Measurements from ENCODE around the gene SV2C.

The SV2C gene

GRCh38 chr5:76269259-76269931, 186.2 kb downstream of the SV2C start:
- no peaks in the 10 kb centered on the region for H3K36me3 ChIP-seq (ENCODE audit: control insufficient read depth, insufficient read depth, low read length)

GRCh38 chr5:76269932-76270610, 186.9 kb downstream of the SV2C start:
- Histone ChIP-seq H3K36me3 (ENCODE audit: control insufficient read depth, insufficient read depth, low read length) (no peaks in the 10 kb centered on the region), H3K9me3 (ENCODE audit: control insufficient read depth, low read length) (no peaks in the 10 kb centered on the region), H3K27ac (ENCODE audit: insufficient read depth, low read length, poor library complexity, severe bottlenecking) (no peak overlapping the region), H3K27me3 (replicated peaks; ENCODE audit: control insufficient read depth, insufficient read depth, low read length, poor library complexity, severe bottlenecking) (no peaks in the 10 kb centered on the region), H3K4me3 (ENCODE audit: insufficient read depth, low read depth, low read length, poor library complexity, severe bottlenecking) (no peak overlapping the region), H3K4me1 (ENCODE audit: control insufficient read depth, insufficient read depth, low read length, poor library complexity, severe bottlenecking) (no peaks in the 10 kb centered on the region)
- DNase-seq = no peak

More at GRCh38 chr5:76269259-76269931, 186.2 kb downstream of the SV2C start:
- H3K9me3 ChIP-seq (ENCODE audit: control insufficient read depth, low read length) = no peaks in the 10 kb centered on the region
- H3K4me3 ChIP-seq (ENCODE audit: insufficient read depth, low read depth, low read length, poor library complexity, severe bottlenecking) = no peak overlapping the region
- no peak overlapping the region for H3K27ac ChIP-seq (ENCODE audit: insufficient read depth, low read length, poor library complexity, severe bottlenecking)
- no peaks in the 10 kb centered on the region for H3K4me1 ChIP-seq (ENCODE audit: control insufficient read depth, insufficient read depth, low read length, poor library complexity, severe bottlenecking)
- H3K27me3 ChIP-seq (replicated peaks; ENCODE audit: control insufficient read depth, insufficient read depth, low read length, poor library complexity, severe bottlenecking) = no peaks in the 10 kb centered on the region
- no peak for DNase-seq

- DNase-seq = no peak
Observed at GRCh38 chr5:76271836-76272235, 188.7 kb downstream of the SV2C start.

GRCh38 chr5:76273206-76273885, 190.2 kb downstream of the SV2C start:
- Histone ChIP-seq H3K36me3 (ENCODE audit: control insufficient read depth, insufficient read depth, low read length) (no peaks in the 10 kb centered on the region), H3K4me3 (ENCODE audit: insufficient read depth, low read depth, low read length, poor library complexity, severe bottlenecking) (no peak overlapping the region), H3K4me1 (ENCODE audit: control insufficient read depth, insufficient read depth, low read length, poor library complexity, severe bottlenecking) (no peaks in the 10 kb centered on the region), H3K9me3 (ENCODE audit: control insufficient read depth, low read length) (no peaks in the 10 kb centered on the region), H3K27me3 (replicated peaks; ENCODE audit: control insufficient read depth, insufficient read depth, low read length, poor library complexity, severe bottlenecking) (no peaks in the 10 kb centered on the region), H3K27ac (ENCODE audit: insufficient read depth, low read length, poor library complexity, severe bottlenecking) (no peak overlapping the region)
- no peak for DNase-seq

More at GRCh38 chr5:76271836-76272235, 188.7 kb downstream of the SV2C start:
- no peaks in the 10 kb centered on the region for H3K36me3 ChIP-seq (ENCODE audit: control insufficient read depth, insufficient read depth, low read length)
- H3K27ac ChIP-seq (ENCODE audit: insufficient read depth, low read length, poor library complexity, severe bottlenecking) = no peak overlapping the region
- H3K4me3 ChIP-seq (ENCODE audit: insufficient read depth, low read depth, low read length, poor library complexity, severe bottlenecking) = no peak overlapping the region
- H3K9me3 ChIP-seq (ENCODE audit: control insufficient read depth, low read length) = no peaks in the 10 kb centered on the region
- H3K4me1 ChIP-seq (ENCODE audit: control insufficient read depth, insufficient read depth, low read length, poor library complexity, severe bottlenecking) = no peaks in the 10 kb centered on the region
- H3K27me3 ChIP-seq (replicated peaks; ENCODE audit: control insufficient read depth, insufficient read depth, low read length, poor library complexity, severe bottlenecking) = no peaks in the 10 kb centered on the region

- Histone ChIP-seq H3K36me3 (ENCODE audit: control insufficient read depth, insufficient read depth, low read length) (no peaks in the 10 kb centered on the region), H3K4me3 (ENCODE audit: insufficient read depth, low read depth, low read length, poor library complexity, severe bottlenecking) (no peak overlapping the region), H3K9me3 (ENCODE audit: control insufficient read depth, low read length) (no peaks in the 10 kb centered on the region), H3K4me1 (ENCODE audit: control insufficient read depth, insufficient read depth, low read length, poor library complexity, severe bottlenecking) (no peaks in the 10 kb centered on the region), H3K27ac (ENCODE audit: insufficient read depth, low read length, poor library complexity, severe bottlenecking) (no peak overlapping the region), H3K27me3 (replicated peaks; ENCODE audit: control insufficient read depth, insufficient read depth, low read length, poor library complexity, severe bottlenecking) (no peaks in the 10 kb centered on the region)
- DNase-seq = no peak
Observed at GRCh38 chr5:76274571-76274970, 191.4 kb downstream of the SV2C start.

GRCh38 chr5:76277736-76278135, 194.6 kb downstream of the SV2C start:
- H3K36me3 ChIP-seq (ENCODE audit: control insufficient read depth, insufficient read depth, low read length) = no peaks in the 10 kb centered on the region

GRCh38 chr5:76278261-76278789, 195.1 kb downstream of the SV2C start:
- Histone ChIP-seq H3K9me3 (ENCODE audit: control insufficient read depth, low read length) (no peaks in the 10 kb centered on the region), H3K4me1 (ENCODE audit: control insufficient read depth, insufficient read depth, low read length, poor library complexity, severe bottlenecking) (no peaks in the 10 kb centered on the region), H3K36me3 (ENCODE audit: control insufficient read depth, insufficient read depth, low read length) (no peaks in the 10 kb centered on the region), H3K4me3 (ENCODE audit: insufficient read depth, low read depth, low read length, poor library complexity, severe bottlenecking) (no peak overlapping the region), H3K27ac (ENCODE audit: insufficient read depth, low read length, poor library complexity, severe bottlenecking) (no peak overlapping the region), H3K27me3 (replicated peaks; ENCODE audit: control insufficient read depth, insufficient read depth, low read length, poor library complexity, severe bottlenecking) (no peaks in the 10 kb centered on the region)
- no peak for DNase-seq

More at GRCh38 chr5:76277736-76278135, 194.6 kb downstream of the SV2C start:
- Histone ChIP-seq H3K4me1 (ENCODE audit: control insufficient read depth, insufficient read depth, low read length, poor library complexity, severe bottlenecking) (no peaks in the 10 kb centered on the region), H3K4me3 (ENCODE audit: insufficient read depth, low read depth, low read length, poor library complexity, severe bottlenecking) (no peak overlapping the region), H3K27me3 (replicated peaks; ENCODE audit: control insufficient read depth, insufficient read depth, low read length, poor library complexity, severe bottlenecking) (no peaks in the 10 kb centered on the region), H3K27ac (ENCODE audit: insufficient read depth, low read length, poor library complexity, severe bottlenecking) (no peak overlapping the region), H3K9me3 (ENCODE audit: control insufficient read depth, low read length) (no peaks in the 10 kb centered on the region)
- no peak for DNase-seq

GRCh38 chr5:76280494-76280893, 197.3 kb downstream of the SV2C start:
- no peaks in the 10 kb centered on the region for H3K36me3 ChIP-seq (ENCODE audit: control insufficient read depth, insufficient read depth, low read length)
- H3K4me3 ChIP-seq (ENCODE audit: insufficient read depth, low read depth, low read length, poor library complexity, severe bottlenecking) = no peak overlapping the region
- no peak overlapping the region for H3K27ac ChIP-seq (ENCODE audit: insufficient read depth, low read length, poor library complexity, severe bottlenecking)
- no peaks in the 10 kb centered on the region for H3K27me3 ChIP-seq (replicated peaks; ENCODE audit: control insufficient read depth, insufficient read depth, low read length, poor library complexity, severe bottlenecking)
- H3K4me1 ChIP-seq (ENCODE audit: control insufficient read depth, insufficient read depth, low read length, poor library complexity, severe bottlenecking) = no peaks in the 10 kb centered on the region
- DNase-seq = no peak
- no peaks in the 10 kb centered on the region for H3K9me3 ChIP-seq (ENCODE audit: control insufficient read depth, low read length)

GRCh38 chr5:76283670-76284069, 200.5 kb downstream of the SV2C start:
- no peaks in the 10 kb centered on the region for H3K9me3 ChIP-seq (ENCODE audit: control insufficient read depth, low read length)
- no peaks in the 10 kb centered on the region for H3K27me3 ChIP-seq (replicated peaks; ENCODE audit: control insufficient read depth, insufficient read depth, low read length, poor library complexity, severe bottlenecking)
- no peak for DNase-seq
- no peak overlapping the region for H3K27ac ChIP-seq (ENCODE audit: insufficient read depth, low read length, poor library complexity, severe bottlenecking)
- no peak overlapping the region for H3K4me3 ChIP-seq (ENCODE audit: insufficient read depth, low read depth, low read length, poor library complexity, severe bottlenecking)
- H3K36me3 ChIP-seq (ENCODE audit: control insufficient read depth, insufficient read depth, low read length) = no peaks in the 10 kb centered on the region
- H3K4me1 ChIP-seq (ENCODE audit: control insufficient read depth, insufficient read depth, low read length, poor library complexity, severe bottlenecking) = no peaks in the 10 kb centered on the region

- no peaks in the 10 kb centered on the region for H3K36me3 ChIP-seq (ENCODE audit: control insufficient read depth, insufficient read depth, low read length)
- no peak overlapping the region for H3K27ac ChIP-seq (ENCODE audit: insufficient read depth, low read length, poor library complexity, severe bottlenecking)
- H3K4me3 ChIP-seq (ENCODE audit: insufficient read depth, low read depth, low read length, poor library complexity, severe bottlenecking) = no peak overlapping the region
- no peaks in the 10 kb centered on the region for H3K9me3 ChIP-seq (ENCODE audit: control insufficient read depth, low read length)
- DNase-seq = no peak
- no peaks in the 10 kb centered on the region for H3K27me3 ChIP-seq (replicated peaks; ENCODE audit: control insufficient read depth, insufficient read depth, low read length, poor library complexity, severe bottlenecking)
- H3K4me1 ChIP-seq (ENCODE audit: control insufficient read depth, insufficient read depth, low read length, poor library complexity, severe bottlenecking) = no peaks in the 10 kb centered on the region
Observed at GRCh38 chr5:76289692-76290091, 206.5 kb downstream of the SV2C start.
